Embryonic facial prominence (tissue), 1 donor: ENCODE measurements around the gene MAP3K5.

Source experiments
- DNase-seq: peaks from one replicate; pipeline ENCODE4 v3.0.0-alpha.2; 2016; ENCODE audit errors: extremely low spot score

Gene MAP3K5

DNA sequence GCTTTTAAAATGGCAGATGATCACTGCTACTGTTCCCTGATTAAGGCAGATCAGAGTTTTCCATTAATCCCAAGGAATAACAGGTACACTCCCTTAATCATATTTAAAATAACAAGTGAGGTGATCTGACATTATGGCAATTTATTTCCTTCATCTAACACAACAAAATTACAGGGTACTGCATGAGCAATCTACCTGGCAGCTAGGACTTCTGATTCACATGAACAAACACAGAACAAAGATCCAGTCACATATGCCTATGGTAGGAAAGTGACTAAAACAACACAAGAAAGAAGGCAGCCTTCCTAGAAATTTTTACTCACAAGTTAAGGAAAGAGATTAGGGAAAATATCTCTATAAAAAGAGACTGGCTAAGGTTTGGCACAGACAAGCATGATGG lies 275.3 kb downstream of the MAP3K5 start:
- DNase-seq = no peak

DNA sequence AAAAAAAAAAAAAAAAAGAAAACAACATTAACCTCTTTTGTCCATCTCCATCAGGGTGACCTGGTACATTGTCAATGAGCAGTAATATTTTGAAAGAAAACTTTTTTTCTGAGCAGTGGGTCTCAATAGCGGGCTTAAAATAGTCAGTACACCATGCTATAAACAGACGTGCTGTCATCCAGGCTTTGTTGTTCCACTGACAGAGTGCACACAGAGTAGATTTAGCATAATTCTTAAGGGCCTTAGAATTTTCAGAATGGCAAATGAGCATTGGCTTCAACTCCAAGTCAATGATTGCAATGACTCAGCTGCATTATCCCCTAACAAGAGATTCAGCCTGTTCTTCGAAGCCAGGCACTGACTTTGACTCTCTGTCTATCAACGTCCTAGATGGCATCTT lies 277.7 kb downstream of the MAP3K5 start:
- no peak for DNase-seq

DNA sequence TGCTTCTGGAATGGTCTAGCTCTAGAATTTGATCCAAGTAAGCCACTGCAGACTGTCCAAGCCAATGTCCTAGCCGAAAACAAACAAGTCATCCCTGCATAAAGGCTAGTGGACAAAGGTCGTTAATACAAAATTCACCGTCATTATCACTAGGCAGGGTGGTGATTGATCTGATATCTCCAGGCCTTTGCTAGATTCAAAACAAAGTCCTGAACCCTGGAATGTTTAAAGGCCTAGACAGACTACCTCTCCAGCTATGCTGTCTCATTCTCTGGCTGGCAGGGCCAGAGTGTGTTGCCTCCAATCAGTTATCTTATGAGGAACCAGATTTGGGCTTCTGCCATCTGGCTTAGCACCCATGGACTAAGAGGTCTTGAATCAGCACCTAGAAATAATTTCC lies 280.4 kb downstream of the MAP3K5 start:
- DNase-seq = no peak

DNA sequence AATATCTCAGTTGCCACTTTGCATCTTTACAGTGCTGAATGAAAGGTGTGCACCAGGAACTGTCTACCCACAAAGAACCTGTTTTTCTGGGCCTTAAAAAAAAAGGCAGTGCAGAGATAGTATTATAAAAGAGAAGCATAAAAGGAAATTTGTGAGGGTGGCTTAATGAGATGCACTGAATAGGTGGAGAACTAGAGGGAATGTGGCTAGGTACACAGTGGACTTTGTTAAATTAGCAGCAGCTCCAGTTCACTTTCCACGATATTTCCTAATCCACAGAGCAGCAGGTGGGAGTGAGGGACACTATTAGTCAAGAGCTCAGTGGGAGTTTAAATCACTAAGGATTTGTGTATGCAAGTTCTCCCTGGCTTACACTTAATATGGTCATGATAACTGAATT lies 280.9 kb downstream of the MAP3K5 start:
- no peak for DNase-seq

DNA sequence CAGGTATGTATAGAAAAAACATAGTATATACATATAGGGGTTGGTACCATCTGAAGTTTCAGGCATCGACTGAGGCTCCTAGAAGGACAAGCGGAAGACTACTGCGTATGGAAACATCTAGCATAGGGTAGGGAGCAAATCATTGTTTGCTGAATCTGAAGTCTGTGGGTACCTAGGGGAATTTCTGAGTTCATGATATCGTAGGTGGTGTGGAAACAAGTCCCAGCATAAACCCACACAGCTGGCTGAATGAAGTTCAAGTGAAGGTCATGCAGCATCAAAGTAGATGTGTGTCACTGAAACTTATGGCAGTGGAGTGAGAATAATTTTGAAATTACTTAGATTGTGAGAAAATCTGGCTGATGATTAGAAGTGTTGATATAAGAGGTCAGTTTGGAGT lies 281.5 kb downstream of the MAP3K5 start:
- no peak for DNase-seq

DNA sequence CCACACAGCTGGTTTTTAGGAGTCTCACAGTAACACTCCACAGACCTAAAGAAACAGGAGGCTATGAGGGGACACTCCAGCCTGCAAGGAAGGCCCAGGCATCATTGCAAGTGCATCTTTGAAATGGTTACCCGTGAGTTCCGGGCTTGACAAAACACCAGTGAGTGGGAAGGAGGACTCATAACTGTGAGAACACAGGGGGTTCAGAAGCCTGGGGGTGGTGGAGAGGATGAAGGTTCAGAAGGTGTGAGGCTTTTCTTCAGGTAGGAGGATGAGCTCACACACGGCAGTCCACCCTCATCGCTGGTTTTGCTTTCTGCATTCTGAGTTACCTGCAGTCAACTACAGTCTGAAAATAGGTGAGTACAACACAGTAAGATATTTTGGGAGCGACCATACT lies 282.0 kb downstream of the MAP3K5 start:
- DNase-seq = no peak

DNA sequence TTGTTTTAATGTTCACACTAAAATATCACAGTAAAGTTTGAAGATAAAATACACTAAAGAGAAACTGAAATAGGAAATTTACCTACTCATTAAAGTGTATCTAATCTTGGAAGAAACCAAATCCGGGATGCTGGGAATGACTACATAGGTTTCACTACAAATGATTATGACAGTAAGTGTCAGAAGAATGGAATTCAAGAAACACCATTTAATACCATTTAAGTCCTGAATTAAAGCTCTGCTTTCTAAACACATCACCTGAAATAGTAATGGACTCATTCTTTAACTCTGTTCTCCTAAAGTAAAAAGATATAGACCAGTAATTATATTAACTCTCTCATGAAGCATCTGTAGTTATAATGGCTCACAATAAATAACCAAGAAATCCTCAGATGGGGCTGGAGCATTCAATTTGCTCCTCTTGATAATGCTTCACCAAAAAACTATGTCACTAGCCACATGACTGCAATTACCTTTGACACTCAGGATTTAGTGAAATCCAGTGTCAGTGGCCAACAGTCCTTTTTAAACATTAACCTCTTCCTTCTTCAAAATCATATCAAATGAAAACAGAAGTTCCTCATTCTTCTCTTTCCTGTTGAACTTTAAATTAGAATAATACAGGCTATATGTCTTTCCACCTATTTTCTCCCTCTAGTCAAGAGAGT lies 283.4 kb downstream of the MAP3K5 start:
- no peak for DNase-seq
